GM23338 (cell line): ENCODE data around the gene LRRC25. TPM values are rescaled to one million over a fixed set of nuclear protein-coding genes. Genes with fewer than 3 reads are reported as not detected.

Experiments used
- CREB1 ChIP-seq: fragments of 250-450 bp; sonication (Bioruptor Pico); IDR thresholded peaks from 2 replicates; pipeline ENCODE4 v1.5.0; 2020; ENCODE audit warnings: low read depth, mild to moderate bottlenecking, moderate library complexity
- EZH2 ChIP-seq: fragments of 200-600 bp; sonication (generic); IDR thresholded peaks from one replicate; pipeline ENCODE4 v1.8.0; 2017; ENCODE audit warnings: antibody characterized with exemption, mild to moderate bottlenecking, low read depth; ENCODE audit not compliant: unreplicated experiment
- EZH2phosphoT487 ChIP-seq: fragments of 200-600 bp; sonication (generic); IDR thresholded peaks from one replicate; pipeline ENCODE4 v1.8.1; 2018; ENCODE audit warnings: antibody characterized with exemption; ENCODE audit not compliant: unreplicated experiment
- JUNB ChIP-seq: IDR thresholded peaks from one replicate; pipeline ENCODE4 v1.6.1; 2016; ENCODE audit warnings: antibody characterized with exemption; ENCODE audit not compliant: unreplicated experiment
- NANOG ChIP-seq: IDR thresholded peaks from 2 replicates; pipeline ENCODE4 v1.6.1; 2016; ENCODE audit warnings: antibody characterized with exemption, borderline replicate concordance
- STAT1 ChIP-seq: IDR thresholded peaks from one replicate; pipeline ENCODE4 v1.6.1; 2016; ENCODE audit warnings: antibody characterized with exemption; ENCODE audit not compliant: unreplicated experiment
- ZNF331 ChIP-seq: fragments of 250-450 bp; sonication (Bioruptor Pico); IDR thresholded peaks from 2 replicates; pipeline ENCODE4 v1.5.0; 2020; ENCODE audit warnings: low read depth, mild to moderate bottlenecking, moderate library complexity
- polyA plus RNA-seq: library from polyadenylated mRNA; unstranded; fragments of >200 nt; fragmentation: Nextera tagmentation; extraction: Ambion mirVana; gene quantifications from 2 replicates; pipeline ENCODE4 v1.2.1, GENCODE V29; 2016
- total RNA-seq: library from RNA; depleted of rRNA; stranded (reverse); fragments of >200 nt; shearing (Covaris generic); gene quantifications from 2 replicates; pipeline ENCODE4 v1.2.3, GENCODE V29; 2014
- TF ChIP-seq, protein P1 (sequence below): fragments of 250-450 bp; sonication (Bioruptor Pico); IDR thresholded peaks from 2 replicates; pipeline ENCODE4 v1.5.0; 2020; ENCODE audit warnings: mild to moderate bottlenecking, moderate library complexity
- TF ChIP-seq, protein P2 (sequence below): IDR thresholded peaks from one replicate; pipeline ENCODE4 v1.6.1; 2018; ENCODE audit warnings: antibody characterized with exemption; ENCODE audit not compliant: unreplicated experiment
- TF ChIP-seq, protein P3 (sequence below): IDR thresholded peaks from 2 replicates; pipeline ENCODE4 v1.6.1; 2016; ENCODE audit warnings: antibody characterized with exemption
- TF ChIP-seq, protein P4 (sequence below), 2 experiments: fragments of 200-600 bp in 1 of 2; sonication (generic) in 1 of 2; conservative IDR thresholded peaks; 2 replicates each; pipeline versions ENCODE4 v1.5.1 to v1.6.1; 2016 to 2017; ENCODE audit warnings: antibody characterized with exemption in 2 of 2, low read depth in 2 of 2, mild to moderate bottlenecking in 2 of 2, moderate library complexity in 1 of 2

LRRC25 gene
- total and polyA plus RNA-seq, 2 experiments from 2014 or later, result 0.17 to 0.24 TPM

DNA sequence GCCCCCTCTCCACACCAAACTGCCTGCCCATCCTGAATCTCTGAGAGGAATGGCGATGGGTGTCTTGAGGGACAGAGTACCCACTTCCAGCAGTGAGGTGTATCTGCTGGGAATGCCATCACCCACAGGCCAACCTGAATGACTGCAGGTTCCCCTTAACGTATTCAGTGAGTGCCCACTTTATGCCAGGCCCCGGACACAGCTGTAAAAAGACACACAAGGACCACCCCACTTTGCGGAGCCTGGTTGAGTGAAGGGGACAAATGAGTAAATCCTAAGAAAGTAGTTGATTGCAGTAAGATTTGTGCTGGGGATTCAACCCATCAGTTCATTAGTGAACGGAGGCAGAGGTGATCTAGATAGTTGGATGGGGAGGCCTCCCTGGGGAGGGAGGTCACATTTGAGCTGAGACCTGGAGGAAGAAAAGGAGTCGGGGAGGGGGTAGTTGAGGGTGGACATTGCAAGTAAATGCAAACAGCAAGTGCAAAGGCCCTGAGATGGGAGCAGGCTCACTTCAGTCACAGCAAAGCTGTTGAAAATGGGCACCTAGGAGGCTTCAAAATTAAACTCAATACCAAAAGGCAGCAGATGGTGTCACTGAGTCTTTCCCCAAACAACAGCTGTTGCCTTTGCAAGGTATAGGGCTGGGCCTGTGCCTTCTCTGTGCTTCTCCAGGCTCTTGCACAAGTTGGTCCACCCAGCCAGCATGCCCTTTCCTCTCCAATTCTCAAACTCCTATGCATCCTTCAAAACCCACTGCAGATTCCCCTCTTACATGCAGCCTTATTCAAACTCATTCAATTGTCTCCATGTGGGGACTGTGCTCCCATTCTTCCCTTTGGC, 7.1 kb downstream of the LRRC25 start (continued):
- TF ChIP-seq, protein P1, sequence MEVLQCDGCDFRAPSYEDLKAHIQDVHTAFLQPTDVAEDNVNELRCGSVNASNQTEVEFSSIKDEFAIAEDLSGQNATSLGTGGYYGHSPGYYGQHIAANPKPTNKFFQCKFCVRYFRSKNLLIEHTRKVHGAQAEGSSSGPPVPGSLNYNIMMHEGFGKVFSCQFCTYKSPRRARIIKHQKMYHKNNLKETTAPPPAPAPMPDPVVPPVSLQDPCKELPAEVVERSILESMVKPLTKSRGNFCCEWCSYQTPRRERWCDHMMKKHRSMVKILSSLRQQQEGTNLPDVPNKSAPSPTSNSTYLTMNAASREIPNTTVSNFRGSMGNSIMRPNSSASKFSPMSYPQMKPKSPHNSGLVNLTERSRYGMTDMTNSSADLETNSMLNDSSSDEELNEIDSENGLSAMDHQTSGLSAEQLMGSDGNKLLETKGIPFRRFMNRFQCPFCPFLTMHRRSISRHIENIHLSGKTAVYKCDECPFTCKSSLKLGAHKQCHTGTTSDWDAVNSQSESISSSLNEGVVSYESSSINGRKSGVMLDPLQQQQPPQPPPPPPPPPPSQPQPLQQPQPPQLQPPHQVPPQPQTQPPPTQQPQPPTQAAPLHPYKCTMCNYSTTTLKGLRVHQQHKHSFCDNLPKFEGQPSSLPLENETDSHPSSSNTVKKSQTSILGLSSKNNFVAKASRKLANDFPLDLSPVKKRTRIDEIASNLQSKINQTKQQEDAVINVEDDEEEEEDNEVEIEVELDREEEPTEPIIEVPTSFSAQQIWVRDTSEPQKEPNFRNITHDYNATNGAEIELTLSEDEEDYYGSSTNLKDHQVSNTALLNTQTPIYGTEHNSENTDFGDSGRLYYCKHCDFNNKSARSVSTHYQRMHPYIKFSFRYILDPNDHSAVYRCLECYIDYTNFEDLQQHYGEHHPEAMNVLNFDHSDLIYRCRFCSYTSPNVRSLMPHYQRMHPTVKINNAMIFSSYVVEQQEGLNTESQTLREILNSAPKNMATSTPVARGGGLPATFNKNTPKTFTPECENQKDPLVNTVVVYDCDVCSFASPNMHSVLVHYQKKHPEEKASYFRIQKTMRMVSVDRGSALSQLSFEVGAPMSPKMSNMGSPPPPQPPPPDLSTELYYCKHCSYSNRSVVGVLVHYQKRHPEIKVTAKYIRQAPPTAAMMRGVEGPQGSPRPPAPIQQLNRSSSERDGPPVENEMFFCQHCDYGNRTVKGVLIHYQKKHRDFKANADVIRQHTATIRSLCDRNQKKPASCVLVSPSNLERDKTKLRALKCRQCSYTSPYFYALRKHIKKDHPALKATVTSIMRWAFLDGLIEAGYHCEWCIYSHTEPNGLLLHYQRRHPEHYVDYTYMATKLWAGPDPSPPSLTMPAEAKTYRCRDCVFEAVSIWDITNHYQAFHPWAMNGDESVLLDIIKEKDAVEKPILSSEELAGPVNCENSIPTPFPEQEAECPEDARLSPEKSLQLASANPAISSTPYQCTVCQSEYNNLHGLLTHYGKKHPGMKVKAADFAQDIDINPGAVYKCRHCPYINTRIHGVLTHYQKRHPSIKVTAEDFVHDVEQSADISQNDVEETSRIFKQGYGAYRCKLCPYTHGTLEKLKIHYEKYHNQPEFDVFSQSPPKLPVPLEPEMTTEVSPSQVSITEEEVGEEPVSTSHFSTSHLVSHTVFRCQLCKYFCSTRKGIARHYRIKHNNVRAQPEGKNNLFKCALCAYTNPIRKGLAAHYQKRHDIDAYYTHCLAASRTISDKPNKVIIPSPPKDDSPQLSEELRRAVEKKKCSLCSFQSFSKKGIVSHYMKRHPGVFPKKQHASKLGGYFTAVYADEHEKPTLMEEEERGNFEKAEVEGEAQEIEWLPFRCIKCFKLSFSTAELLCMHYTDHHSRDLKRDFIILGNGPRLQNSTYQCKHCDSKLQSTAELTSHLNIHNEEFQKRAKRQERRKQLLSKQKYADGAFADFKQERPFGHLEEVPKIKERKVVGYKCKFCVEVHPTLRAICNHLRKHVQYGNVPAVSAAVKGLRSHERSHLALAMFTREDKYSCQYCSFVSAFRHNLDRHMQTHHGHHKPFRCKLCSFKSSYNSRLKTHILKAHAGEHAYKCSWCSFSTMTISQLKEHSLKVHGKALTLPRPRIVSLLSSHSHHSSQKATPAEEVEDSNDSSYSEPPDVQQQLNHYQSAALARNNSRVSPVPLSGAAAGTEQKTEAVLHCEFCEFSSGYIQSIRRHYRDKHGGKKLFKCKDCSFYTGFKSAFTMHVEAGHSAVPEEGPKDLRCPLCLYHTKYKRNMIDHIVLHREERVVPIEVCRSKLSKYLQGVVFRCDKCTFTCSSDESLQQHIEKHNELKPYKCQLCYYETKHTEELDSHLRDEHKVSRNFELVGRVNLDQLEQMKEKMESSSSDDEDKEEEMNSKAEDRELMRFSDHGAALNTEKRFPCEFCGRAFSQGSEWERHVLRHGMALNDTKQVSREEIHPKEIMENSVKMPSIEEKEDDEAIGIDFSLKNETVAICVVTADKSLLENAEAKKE (CRISPR knock-in tag), result no peak
- TF ChIP-seq JUNB, result no peak
- TF ChIP-seq EZH2phosphoT487, result no peak
- TF ChIP-seq, protein P2, sequence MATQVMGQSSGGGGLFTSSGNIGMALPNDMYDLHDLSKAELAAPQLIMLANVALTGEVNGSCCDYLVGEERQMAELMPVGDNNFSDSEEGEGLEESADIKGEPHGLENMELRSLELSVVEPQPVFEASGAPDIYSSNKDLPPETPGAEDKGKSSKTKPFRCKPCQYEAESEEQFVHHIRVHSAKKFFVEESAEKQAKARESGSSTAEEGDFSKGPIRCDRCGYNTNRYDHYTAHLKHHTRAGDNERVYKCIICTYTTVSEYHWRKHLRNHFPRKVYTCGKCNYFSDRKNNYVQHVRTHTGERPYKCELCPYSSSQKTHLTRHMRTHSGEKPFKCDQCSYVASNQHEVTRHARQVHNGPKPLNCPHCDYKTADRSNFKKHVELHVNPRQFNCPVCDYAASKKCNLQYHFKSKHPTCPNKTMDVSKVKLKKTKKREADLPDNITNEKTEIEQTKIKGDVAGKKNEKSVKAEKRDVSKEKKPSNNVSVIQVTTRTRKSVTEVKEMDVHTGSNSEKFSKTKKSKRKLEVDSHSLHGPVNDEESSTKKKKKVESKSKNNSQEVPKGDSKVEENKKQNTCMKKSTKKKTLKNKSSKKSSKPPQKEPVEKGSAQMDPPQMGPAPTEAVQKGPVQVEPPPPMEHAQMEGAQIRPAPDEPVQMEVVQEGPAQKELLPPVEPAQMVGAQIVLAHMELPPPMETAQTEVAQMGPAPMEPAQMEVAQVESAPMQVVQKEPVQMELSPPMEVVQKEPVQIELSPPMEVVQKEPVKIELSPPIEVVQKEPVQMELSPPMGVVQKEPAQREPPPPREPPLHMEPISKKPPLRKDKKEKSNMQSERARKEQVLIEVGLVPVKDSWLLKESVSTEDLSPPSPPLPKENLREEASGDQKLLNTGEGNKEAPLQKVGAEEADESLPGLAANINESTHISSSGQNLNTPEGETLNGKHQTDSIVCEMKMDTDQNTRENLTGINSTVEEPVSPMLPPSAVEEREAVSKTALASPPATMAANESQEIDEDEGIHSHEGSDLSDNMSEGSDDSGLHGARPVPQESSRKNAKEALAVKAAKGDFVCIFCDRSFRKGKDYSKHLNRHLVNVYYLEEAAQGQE, result no peak
- no peak for TF ChIP-seq EZH2
- TF ChIP-seq STAT1, result no peak
- no peak for TF ChIP-seq NANOG
- no peak for TF ChIP-seq CREB1 (CRISPR knock-in tag)
- TF ChIP-seq, protein P3, sequence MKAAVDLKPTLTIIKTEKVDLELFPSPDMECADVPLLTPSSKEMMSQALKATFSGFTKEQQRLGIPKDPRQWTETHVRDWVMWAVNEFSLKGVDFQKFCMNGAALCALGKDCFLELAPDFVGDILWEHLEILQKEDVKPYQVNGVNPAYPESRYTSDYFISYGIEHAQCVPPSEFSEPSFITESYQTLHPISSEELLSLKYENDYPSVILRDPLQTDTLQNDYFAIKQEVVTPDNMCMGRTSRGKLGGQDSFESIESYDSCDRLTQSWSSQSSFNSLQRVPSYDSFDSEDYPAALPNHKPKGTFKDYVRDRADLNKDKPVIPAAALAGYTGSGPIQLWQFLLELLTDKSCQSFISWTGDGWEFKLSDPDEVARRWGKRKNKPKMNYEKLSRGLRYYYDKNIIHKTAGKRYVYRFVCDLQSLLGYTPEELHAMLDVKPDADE, result no peak
- TF ChIP-seq ZNF331 (CRISPR knock-in tag), result no peak
- TF ChIP-seq, protein P4, sequence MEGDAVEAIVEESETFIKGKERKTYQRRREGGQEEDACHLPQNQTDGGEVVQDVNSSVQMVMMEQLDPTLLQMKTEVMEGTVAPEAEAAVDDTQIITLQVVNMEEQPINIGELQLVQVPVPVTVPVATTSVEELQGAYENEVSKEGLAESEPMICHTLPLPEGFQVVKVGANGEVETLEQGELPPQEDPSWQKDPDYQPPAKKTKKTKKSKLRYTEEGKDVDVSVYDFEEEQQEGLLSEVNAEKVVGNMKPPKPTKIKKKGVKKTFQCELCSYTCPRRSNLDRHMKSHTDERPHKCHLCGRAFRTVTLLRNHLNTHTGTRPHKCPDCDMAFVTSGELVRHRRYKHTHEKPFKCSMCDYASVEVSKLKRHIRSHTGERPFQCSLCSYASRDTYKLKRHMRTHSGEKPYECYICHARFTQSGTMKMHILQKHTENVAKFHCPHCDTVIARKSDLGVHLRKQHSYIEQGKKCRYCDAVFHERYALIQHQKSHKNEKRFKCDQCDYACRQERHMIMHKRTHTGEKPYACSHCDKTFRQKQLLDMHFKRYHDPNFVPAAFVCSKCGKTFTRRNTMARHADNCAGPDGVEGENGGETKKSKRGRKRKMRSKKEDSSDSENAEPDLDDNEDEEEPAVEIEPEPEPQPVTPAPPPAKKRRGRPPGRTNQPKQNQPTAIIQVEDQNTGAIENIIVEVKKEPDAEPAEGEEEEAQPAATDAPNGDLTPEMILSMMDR (conservative IDR thresholded peaks at IDR 0.05; ENCODE audit: low read depth in 2 of 2), result no peak
